Measurements from ENCODE around the gene SULT1B1. TPM values are rescaled to one million over a fixed set of nuclear protein-coding genes. Genes with fewer than 3 reads are reported as not detected.

The SULT1B1 gene
- total RNA-seq, 1 experiment from 2014 or later: not detected

DNA sequence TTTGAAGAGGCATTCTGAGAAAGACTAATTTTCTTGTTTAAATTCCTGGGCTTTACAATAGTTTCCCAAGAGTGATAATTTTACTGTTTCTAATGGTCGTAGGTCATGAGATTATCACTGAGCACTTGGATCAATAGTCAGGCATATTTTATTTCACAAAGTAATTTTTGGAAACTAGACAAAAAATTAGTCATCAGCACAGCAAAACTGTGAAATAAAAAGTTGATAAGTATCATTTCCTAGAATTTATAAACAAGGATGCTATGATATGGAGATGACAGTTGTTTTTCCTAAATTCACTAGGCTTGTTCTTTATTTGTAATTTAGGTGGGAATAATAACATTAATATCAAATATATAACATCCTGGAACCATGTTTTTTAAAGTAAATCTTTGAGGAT, 33.0 kb downstream of the SULT1B1 start:
- Histone ChIP-seq H3K27me3 (ENCODE audit: insufficient read depth, low read length) (no peaks in the 10 kb centered on the region), H2BK20ac (ENCODE audit: low read depth, low read length, poor library complexity, severe bottlenecking) (no peak overlapping the region), H3K9ac (ENCODE audit: extremely low read depth, insufficient read length, low read length) (no peak overlapping the region), H3T11ph (ENCODE audit: low read length) (no peak overlapping the region), H2AK5ac (ENCODE audit: insufficient read length, low read length) (no peak overlapping the region), H4K8ac (replicated peaks; ENCODE audit: insufficient read length, low read depth, low read length) (no peak overlapping the region), H3K23ac (ENCODE audit: insufficient read length, low read depth, low read length) (no peak overlapping the region), H3K56ac (ENCODE audit: insufficient read length, low read depth, low read length) (no peak overlapping the region), H2BK15ac (ENCODE audit: low read depth, low read length) (no peak overlapping the region), H3K23me2 (ENCODE audit: insufficient read length, low read depth, low read length, poor library complexity, severe bottlenecking) (no peaks in the 10 kb centered on the region), H4K20me1 (ENCODE audit: control insufficient read depth, insufficient read depth, insufficient read length) (no peaks in the 10 kb centered on the region), H4K5ac (ENCODE audit: insufficient read length, low read depth, low read length) (no peak overlapping the region), H3K4me1 (ENCODE audit: insufficient read depth, low read length) (peaks cover 4% of the 10 kb centered on the region; the same call in 1 of the 2 replicates), H3K27ac (ENCODE audit: insufficient read length, low read depth, low read length) (no peak overlapping the region), H3K79me1 (ENCODE audit: insufficient read depth, low read depth, low read length, poor library complexity, severe bottlenecking) (no peaks in the 10 kb centered on the region), H2BK120ac (ENCODE audit: low read depth, low read length, poor library complexity, severe bottlenecking) (no peak overlapping the region), H3K4ac (ENCODE audit: low read depth, low read length) (no peak overlapping the region), H4K91ac (ENCODE audit: insufficient read length, low read depth, low read length) (no peak overlapping the region), H3K79me2 (ENCODE audit: insufficient read depth, low read length) (no peaks in the 10 kb centered on the region), H3K14ac (ENCODE audit: insufficient read depth, low read length) (no peak overlapping the region), H2BK12ac (ENCODE audit: insufficient read length, low read depth, low read length) (no peak overlapping the region), H3K18ac (ENCODE audit: insufficient read length, low read depth, low read length) (no peak overlapping the region), H3K4me2 (ENCODE audit: insufficient read depth, insufficient read length, low read length) (no peak overlapping the region), H2AFZ (ENCODE audit: low read length) (no peak overlapping the region), H3K9me3 (ENCODE audit: control insufficient read depth, low read depth, low read length) (no peaks in the 10 kb centered on the region), H2BK5ac (ENCODE audit: insufficient read length, low read length) (no peak overlapping the region)
- DNase-seq: no peak
- Mint-ChIP-seq H3K36me3 (ENCODE audit: insufficient read depth in 1 of 3, low read depth in 3 of 3) (0 out of 7 replicates have a peak, but pooled peaks cover 0 to 2% (median 0%) of the 10 kb centered on the region in 3 experiments), H3K4me3 (no peak overlapping the region), H3K9me3 (peaks cover 0 to 4% of the 10 kb centered on the region in 2 experiments; a peak in 2 of 5 replicates), H3K4me1 (peaks cover 4 to 10% of the 10 kb centered on the region in 2 experiments), H3K27ac (no peak overlapping the region), H3K27me3 (ENCODE audit: low read depth) (no peaks in the 10 kb centered on the region; the same call in 1 of the 2 replicates)
- TF ChIP-seq, protein P1, sequence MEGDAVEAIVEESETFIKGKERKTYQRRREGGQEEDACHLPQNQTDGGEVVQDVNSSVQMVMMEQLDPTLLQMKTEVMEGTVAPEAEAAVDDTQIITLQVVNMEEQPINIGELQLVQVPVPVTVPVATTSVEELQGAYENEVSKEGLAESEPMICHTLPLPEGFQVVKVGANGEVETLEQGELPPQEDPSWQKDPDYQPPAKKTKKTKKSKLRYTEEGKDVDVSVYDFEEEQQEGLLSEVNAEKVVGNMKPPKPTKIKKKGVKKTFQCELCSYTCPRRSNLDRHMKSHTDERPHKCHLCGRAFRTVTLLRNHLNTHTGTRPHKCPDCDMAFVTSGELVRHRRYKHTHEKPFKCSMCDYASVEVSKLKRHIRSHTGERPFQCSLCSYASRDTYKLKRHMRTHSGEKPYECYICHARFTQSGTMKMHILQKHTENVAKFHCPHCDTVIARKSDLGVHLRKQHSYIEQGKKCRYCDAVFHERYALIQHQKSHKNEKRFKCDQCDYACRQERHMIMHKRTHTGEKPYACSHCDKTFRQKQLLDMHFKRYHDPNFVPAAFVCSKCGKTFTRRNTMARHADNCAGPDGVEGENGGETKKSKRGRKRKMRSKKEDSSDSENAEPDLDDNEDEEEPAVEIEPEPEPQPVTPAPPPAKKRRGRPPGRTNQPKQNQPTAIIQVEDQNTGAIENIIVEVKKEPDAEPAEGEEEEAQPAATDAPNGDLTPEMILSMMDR (conservative IDR thresholded peaks at IDR 0.05): no peak
- no CpG with 5 or more reads among the region's 1 CpG for WGBS (ENCODE audit: extremely low coverage, insufficient read length, low lambda C conversion rate)

Data from H9 (cell line).